NCI-H774 (cell line): ENCODE measurements around the gene TNFAIP2.

Source experiments
- DNase-seq: peaks from one replicate; lab custom pipeline; 2025; lab: John Stamatoyannopoulos, UW

The TNFAIP2 gene

DNA sequence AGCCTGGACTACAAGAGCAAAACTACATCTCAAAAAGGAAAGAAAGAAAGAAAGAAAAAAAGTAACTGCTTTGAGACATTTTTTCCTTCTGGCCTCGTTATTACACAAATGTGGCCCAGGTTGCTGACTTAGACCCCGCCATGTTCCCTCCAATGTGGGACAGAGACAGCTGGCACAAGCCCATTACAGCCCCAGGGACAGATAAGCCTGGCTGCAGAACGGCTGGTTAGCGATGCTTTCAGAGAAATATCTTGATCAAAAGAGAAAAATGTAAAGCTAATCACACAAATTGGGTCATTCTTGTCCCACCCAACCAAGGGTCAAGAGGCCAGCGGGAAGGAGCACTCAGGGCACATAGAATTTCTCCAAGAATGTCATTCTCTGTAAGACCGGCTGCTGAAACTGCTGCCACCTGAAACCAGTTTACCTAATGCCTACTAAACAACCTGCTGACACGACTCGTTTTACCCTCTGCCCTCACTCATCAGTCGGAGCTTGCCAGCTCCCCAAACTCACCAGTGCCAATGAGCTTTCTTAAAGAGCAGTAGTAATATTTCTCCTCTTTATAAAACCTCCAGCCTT is 63.1 kb downstream of the TNFAIP2 start:
- DNase-seq: no peak
